Measurements from ENCODE around the gene HEPN1. TPM values are rescaled to one million over a fixed set of nuclear protein-coding genes. Genes with fewer than 3 reads are reported as not detected.

HEPN1 gene
- polyA plus RNA-seq, 1 donor from 2014 or later, result not detected

- H3K4me2 ChIP-seq (ENCODE audit: low read length), result no peak overlapping the region
These were observed 27.6 kb upstream of the HEPN1 start for GRCh38 chr11:124891373-124891861.

DNA sequence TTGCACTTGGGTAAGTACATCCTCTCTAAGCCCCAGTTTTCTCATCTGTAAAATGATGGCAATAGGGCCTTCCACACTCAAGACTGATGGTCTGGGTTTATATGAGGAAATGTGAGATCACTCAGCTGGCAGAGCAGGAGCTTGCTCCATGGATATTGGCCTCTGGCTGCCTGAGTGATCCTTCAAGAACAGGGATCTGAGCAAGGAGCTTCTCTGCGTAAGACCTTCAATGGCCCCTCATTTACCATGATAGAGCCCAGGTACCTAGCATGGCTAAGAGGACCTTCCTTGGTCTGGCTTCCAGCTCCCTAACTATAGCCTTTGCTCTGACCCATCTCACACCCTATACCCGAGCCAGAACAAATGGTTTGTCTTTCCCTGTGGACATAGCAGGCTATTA, 26.9 kb upstream of the HEPN1 start:
- no peak overlapping the region for H3K27ac ChIP-seq (ENCODE audit: low read length)
- no peaks in the 10 kb centered on the region for H4K20me1 ChIP-seq (ENCODE audit: insufficient read depth)
- no peaks in the 10 kb centered on the region for H3K79me2 ChIP-seq (replicated peaks; ENCODE audit: insufficient read depth, low read length)
- no peak for TF ChIP-seq SMC3 (conservative IDR thresholded peaks at IDR 0.05; ENCODE audit: poor library complexity)
- TF ChIP-seq EP300 (conservative IDR thresholded peaks at IDR 0.05; ENCODE audit: poor library complexity, severe bottlenecking), result no peak
- H3K4me3 ChIP-seq (ENCODE audit: low read length), result no peak overlapping the region
- H3F3A ChIP-seq (ENCODE audit: insufficient read depth, low read length, poor library complexity, severe bottlenecking), result no peaks in the 10 kb centered on the region
- no peak overlapping the region for H3K4me2 ChIP-seq (ENCODE audit: low read length)
- no peak overlapping the region for H3K9ac ChIP-seq (ENCODE audit: low read length)
- no peaks in the 10 kb centered on the region for H3K9me3 ChIP-seq (ENCODE audit: low read length)
- no peaks in the 10 kb centered on the region for H3K9me2 ChIP-seq (ENCODE audit: insufficient read depth, low read length)
- H3K27me3 ChIP-seq (ENCODE audit: insufficient read depth, low read depth, low read length), result no peaks in the 10 kb centered on the region
- no peak overlapping the region for H2AFZ ChIP-seq (ENCODE audit: low read depth, low read length)
- no peaks in the 10 kb centered on the region for H3K36me3 ChIP-seq (ENCODE audit: insufficient read depth, low read length)

More at GRCh38 chr11:124891373-124891861, 27.6 kb upstream of the HEPN1 start:
- H3K4me3 ChIP-seq (ENCODE audit: low read length), result no peak overlapping the region
- no peak overlapping the region for H3K27ac ChIP-seq (ENCODE audit: low read length)
- H3K9me3 ChIP-seq (ENCODE audit: low read length), result no peaks in the 10 kb centered on the region
- no peaks in the 10 kb centered on the region for H3K36me3 ChIP-seq (ENCODE audit: insufficient read depth, low read length)
- no peak overlapping the region for H2AFZ ChIP-seq (ENCODE audit: low read depth, low read length)
- no peaks in the 10 kb centered on the region for H3K27me3 ChIP-seq (ENCODE audit: insufficient read depth, low read depth, low read length)
- H3K9ac ChIP-seq (ENCODE audit: low read length), result no peak overlapping the region
- no peaks in the 10 kb centered on the region for H3K79me2 ChIP-seq (replicated peaks; ENCODE audit: insufficient read depth, low read length)
- no peaks in the 10 kb centered on the region for H3K9me2 ChIP-seq (ENCODE audit: insufficient read depth, low read length)
- TF ChIP-seq MXI1 (conservative IDR thresholded peaks at IDR 0.05; ENCODE audit: poor library complexity, severe bottlenecking) (no peak), RAD21 (conservative IDR thresholded peaks at IDR 0.05) (no peak), EZH2 (IDR thresholded peaks at IDR 0.05; ENCODE audit: borderline replicate concordance, insufficient read depth, low read length, poor library complexity, severe bottlenecking) (no peak), EP300 (conservative IDR thresholded peaks at IDR 0.05; ENCODE audit: poor library complexity, severe bottlenecking) (no peak), SMC3 (conservative IDR thresholded peaks at IDR 0.05; ENCODE audit: poor library complexity) (no peak), POLR2AphosphoS5 (IDR thresholded peaks at IDR 0.05) (no peak), TAF1 (IDR thresholded peaks at IDR 0.05; ENCODE audit: low read depth) (no peak), REST (IDR thresholded peaks at IDR 0.05; ENCODE audit: borderline replicate concordance) (no peak)
- TF ChIP-seq, protein P1, sequence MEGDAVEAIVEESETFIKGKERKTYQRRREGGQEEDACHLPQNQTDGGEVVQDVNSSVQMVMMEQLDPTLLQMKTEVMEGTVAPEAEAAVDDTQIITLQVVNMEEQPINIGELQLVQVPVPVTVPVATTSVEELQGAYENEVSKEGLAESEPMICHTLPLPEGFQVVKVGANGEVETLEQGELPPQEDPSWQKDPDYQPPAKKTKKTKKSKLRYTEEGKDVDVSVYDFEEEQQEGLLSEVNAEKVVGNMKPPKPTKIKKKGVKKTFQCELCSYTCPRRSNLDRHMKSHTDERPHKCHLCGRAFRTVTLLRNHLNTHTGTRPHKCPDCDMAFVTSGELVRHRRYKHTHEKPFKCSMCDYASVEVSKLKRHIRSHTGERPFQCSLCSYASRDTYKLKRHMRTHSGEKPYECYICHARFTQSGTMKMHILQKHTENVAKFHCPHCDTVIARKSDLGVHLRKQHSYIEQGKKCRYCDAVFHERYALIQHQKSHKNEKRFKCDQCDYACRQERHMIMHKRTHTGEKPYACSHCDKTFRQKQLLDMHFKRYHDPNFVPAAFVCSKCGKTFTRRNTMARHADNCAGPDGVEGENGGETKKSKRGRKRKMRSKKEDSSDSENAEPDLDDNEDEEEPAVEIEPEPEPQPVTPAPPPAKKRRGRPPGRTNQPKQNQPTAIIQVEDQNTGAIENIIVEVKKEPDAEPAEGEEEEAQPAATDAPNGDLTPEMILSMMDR (IDR thresholded peaks at IDR 0.05; ENCODE audit: poor library complexity, severe bottlenecking), result no peak
- no peaks in the 10 kb centered on the region for H3F3A ChIP-seq (ENCODE audit: insufficient read depth, low read length, poor library complexity, severe bottlenecking)
- H4K20me1 ChIP-seq (ENCODE audit: insufficient read depth), result no peaks in the 10 kb centered on the region
